Measurements from ENCODE around the gene THEM5.

THEM5 gene

GRCh38 chr1:151819976-151820623 is 33.4 kb downstream of the THEM5 start:
- no peak for DNase-seq (ENCODE audit: low read depth)

DNA sequence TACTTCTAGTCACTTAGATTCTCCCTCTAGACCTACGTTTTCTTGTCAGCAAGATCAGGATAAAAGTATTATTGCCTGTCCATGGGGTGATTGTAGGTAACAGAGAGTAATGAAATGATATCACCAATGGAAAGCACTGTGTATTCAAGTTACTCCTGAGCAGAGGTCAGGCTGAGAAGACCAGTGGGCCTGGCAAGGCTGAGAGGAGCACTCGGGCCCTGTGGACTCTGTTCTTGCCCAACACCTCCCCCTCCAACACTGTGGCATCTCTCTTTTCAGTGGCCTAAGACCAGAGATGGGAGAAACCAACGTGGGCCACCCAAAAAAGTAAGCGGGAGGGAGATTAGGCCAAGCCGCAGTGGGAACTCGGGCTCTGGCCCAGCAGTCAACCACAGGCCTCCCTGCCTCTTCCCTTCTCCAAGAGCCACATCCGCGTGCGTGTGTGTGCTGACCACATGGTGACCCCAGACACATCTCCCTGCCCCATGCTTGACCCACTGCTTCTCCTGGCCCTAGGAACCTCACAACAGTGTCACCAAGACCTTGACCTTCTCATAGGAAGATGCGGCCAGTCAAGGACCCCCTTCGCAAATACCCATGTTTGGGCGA is 34.2 kb downstream of the THEM5 start:
- DNase-seq (ENCODE audit: low read depth), result no peak

DNA sequence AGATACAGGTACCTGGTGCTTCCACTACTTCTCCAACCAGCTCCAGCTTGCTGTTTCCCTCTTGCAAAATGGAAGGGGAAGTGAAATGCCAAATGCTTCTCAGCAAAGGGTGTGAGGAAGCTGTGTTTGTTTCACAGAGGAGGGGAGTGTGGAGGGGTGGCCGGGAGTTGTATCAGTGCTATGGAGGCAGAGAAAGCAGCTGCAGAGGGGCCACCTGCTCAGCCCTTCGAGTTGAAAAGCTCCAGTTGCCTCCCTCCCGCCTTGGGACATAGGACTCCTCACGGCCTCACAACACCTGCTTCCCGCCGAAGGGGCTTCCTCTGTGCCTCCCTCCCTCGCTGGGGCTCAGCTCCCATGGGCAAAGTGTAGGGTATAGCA is 36.2 kb downstream of the THEM5 start:
- no peak for DNase-seq (ENCODE audit: low read depth)

DNA sequence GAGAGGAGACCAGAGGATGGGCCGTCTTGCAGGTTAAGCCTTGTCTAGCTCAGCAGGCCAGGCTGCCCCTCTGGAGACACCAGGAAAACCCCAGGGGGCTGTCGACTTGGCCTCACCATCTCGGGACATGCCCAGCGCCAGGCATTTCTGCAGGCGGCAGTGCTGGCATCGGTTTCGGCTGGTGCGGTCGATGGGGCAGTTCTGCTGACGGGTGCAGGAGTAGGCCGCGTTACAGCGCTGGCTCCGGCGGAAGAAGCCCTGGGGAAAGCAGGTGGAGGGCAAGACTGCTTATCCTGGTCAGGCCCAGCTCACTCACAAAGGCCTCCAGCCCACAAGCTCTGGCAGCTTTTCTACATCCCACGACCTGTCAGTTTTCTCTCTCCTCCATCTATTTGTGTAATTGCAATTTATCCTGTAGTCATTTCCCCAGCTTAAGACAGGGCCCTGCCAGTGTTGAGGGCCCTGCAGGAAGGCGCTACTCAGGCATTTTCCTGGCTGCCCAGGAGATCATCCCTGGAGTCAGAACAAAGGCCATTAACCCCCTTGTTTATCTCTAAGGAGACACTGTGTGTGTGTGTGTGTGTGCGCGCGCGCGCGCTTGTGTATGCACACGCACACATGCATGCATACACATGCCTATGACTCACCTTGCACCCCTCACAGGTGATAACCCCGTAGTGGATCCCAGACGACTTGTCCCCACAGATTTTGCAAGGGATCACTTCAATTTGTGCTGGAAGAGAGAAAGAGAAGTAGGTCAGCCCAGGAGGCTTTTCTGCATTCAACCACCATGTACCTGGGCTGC is 36.8 kb downstream of the THEM5 start:
- DNase-seq (ENCODE audit: low read depth), result no peak

DNA sequence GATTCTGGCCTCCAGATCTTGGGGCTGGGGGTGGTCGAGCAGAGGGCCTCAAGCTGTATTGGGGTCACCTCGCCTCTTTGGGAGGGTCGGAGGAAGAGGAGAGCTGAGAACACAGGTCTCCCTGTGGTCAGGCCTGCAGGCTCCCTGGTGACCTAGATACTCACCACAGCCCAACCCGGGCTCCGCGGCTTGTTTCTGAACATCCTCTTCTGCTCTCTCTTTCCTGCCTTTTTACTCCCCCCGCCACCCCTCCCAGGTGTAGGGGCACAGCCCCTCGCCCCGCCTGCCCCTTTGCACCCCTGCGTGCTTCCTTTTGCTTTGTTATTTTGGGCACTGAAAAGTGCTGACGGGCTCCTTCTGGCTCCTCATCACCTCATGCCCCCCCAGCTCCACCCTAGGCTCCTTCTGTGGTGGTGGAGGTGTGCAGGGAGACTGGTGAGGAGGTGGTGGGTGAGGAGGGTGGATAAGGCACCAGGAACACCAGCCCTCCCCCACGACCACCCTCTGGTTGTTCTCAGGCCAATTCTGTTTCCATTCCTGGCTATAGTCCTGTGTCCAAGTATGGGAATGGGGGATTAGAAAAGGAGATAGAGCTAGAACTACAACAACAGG is 37.7 kb downstream of the THEM5 start:
- DNase-seq (ENCODE audit: low read depth), result no peak

DNA sequence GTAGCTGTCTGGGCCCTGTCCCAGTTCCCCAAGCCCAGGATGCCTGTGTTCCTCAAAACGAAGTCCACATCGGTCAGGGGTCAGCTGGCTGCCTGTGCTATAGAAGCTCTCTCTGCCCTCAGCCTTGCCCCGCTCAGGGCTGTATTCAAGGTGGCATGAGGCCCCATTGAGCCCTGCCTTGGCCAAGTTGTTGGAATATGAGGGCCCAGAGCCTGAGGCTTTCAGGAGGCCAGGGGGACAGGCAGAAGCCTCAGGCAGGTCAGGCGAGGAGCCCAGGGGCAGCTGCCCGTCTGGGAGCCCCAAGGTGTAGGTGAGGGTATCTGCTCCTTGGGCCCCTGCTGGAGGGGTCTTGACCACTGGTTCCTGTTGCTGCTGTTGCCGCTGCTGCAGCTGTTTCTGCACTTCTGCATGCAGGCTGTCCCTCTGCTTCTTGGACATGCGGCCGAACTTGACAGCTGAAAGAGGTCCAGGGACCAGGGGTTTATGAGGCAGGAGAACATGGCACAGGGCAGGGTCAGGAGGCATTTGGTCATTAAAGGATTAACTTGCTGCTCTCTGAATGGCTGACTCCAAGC is 38.5 kb downstream of the THEM5 start:
- DNase-seq (ENCODE audit: low read depth), result no peak

- DNase-seq (ENCODE audit: low read depth), result no peak
Measured at GRCh38 chr1:151814426-151814825, 39.1 kb downstream of the THEM5 start.

DNA sequence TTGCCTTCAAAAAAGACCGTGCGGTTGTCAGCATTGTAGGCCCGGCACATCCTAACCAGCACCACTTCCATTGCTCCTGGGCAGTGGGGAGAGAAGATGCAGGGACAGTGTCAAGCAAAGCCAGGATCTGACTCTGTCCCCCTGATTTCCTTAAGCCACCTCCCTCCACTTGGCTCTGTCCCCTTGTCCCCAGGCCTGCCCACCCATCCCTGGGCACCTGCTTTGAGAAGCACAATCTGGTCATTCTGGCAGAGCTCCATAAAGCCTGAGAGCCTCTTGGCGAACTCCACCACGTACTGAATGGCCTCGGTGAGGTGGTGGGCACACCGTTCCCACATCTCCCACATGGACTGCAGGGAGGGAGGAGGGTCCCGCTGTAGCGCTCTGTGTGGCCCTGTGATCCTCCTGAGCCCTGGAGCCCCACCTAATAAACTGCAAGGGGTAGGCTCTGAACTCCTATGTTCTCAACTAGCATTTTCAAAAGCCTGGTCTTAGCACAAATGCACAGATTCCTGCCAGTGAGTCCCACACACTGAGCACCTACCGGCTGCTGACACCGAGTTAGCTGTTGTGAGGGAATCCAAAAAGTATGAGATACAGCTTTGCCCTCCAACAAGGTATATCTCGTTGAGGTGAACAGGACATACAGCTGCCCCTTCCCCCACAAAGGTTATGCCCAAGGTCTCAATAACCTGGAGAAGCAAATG is 40.1 kb downstream of the THEM5 start:
- DNase-seq (ENCODE audit: low read depth), result no peak

DNA sequence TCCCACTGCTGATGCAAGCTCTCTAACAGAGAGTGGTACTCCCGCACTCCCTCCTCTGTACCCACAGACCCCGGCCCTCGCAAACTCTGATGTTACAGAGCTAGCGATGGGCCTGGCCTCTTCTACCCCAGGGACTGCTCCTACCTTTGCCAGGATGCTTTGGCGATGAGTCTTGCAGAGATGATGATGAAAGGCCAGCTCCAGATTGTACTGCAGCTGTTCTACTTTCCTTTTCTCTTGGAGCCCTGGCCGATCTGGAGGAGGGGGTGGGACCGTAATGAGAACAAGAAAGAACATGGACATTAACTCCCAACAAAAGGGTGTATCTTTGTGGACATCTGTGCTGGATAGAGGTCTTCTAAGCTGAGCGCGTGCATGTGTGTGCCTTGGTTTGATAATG is 42.3 kb downstream of the THEM5 start:
- DNase-seq (ENCODE audit: low read depth), result no peak

GRCh38 chr1:151809985-151810556 is 43.4 kb downstream of the THEM5 start:
- no peak for DNase-seq (ENCODE audit: low read depth)

DNA sequence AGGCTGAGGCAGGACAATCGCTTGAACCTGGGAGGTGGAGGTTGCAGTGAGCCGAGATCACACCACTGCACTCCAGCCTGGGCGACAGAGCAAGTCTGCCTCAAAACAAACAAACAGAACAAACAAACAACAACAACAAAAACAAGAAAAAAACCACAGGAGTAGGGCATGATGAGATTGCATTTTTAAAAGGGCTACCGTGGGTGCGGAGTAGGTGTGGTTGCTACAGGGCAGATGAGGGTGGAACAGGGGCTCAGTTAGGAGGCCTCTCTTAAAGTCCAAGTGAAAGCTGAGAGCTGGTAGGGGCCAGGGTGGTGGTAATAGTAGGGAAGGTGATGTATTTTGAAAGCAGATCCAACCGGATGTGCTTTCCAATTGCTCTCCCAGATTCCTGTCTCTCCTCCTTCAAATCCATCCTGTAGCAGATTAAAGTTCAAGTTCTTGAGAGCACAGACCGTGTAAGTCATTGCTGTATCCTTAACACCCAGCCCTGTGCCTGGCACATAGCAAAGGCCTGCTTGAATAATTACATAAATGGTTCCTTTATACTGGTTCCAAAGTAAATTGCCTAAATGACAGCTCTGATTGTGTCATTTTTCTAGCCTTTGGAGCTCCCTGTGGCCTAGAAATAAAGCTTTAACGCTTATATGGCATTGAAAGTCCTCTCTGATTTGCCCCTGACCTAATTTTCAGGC is 44.1 kb downstream of the THEM5 start:
- no peak for DNase-seq (ENCODE audit: low read depth)

DNA sequence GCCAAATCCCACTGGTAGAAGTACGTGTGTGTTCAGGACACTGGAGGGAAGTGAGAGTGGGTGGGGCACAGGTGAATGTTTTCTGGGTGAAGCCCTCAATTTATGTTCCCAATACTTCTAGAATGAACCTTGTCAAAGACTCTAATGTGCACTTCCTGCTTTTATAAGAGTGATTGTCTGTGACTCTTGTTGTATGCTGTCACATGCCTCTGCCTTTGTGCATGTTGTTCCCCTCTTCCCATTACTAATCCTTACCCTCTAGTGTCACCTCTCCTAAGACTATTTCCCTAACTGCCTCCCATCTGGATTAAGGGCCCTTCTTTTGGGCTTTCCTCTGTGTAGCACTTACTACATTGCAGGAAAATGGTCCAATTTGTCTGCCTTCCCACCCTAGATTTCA is 45.7 kb downstream of the THEM5 start:
- DNase-seq (ENCODE audit: low read depth), result no peak

DNA sequence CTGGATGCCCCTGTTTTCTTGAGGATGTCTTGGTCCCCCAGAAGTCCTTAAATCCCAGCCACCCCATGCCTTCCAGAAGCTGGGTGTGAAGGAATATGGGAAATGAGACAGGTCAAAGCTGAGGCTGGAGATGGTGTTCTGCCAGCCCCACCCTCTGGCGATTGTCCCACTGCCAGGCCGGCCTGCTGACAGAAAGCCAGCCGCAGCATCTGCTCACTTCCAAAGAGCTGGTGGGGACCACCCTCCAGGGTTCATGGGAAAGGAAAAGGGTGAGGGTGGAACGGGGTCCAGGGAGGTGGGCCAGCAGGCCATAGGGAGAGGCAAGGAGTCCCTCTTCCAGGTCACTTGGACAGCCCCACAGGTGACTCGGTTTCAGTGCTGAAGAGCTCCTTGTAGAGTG is 46.4 kb downstream of the THEM5 start:
- DNase-seq (ENCODE audit: low read depth), result no peak

- DNase-seq (ENCODE audit: low read depth), result no peak
Measured at GRCh38 chr1:151806170-151806569, 47.3 kb downstream of the THEM5 start.

DNA sequence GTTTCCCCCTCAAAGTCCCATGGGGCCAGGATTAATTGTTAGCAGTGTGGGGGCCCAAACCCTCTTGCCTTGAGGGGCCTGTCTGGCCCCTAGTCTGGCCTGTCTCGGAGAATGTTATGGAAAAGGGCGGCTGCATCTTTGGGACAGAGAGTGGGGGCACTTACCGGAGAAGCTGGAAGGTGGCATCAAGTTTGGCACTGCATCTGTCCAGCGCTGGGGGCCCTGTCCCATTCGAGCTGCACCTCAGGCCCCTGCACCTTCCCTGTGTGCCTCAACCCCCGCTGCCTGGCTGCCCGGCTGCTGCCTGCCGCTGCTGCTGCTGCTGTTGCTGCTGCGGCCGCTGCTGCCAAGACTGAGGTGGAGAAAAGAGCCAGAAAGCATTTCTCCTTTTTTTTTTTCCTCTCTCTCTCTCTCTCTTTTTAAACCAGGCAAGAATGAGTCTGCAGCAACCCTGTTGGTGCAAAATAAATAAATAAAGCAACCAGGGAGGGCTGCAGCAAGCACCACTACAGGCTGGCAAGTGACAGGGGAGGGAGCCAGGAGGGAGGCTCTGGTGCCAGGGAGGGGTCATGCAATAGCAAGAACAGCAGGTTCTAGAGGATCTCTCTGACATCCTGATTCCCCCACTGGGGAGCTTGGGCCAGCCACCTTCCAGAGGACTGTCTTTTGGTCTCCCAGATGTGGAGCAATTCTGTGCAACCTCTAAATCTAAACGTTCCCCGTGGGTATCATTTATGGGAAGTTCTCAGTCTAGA is 48.3 kb downstream of the THEM5 start, which contains the start of gene LINGO4:
Gene LINGO4 (minus strand): TSS at position 354 of the 755 bp plus-strand sequence. CDS start 2,715 bp downstream, outside the sequence.
- DNase-seq (ENCODE audit: low read depth), result no peak

- DNase-seq (ENCODE audit: low read depth), result no peak
Measured at GRCh38 chr1:151803915-151804314, 49.6 kb downstream of the THEM5 start.

DNA sequence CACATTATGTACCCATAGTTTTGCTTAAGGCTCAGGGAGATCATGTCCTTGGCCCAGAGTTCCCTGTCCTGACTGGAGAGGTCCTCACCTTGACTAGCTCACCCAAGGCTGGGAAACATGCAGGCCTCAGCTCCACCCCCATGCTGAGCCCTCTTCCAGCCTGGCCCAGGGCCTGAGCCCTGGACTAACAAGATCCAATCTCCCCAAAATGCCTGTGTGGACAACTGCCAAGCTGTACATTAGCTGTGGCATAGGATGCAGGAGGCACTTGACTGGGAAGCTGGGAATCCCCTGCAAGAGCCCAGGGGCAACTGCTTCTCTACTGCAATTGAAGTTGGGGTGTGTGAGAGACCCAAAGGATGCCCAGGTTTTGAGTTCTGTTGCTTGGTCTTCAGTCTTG is 50.3 kb downstream of the THEM5 start:
- DNase-seq (ENCODE audit: low read depth), result no peak

- DNase-seq (ENCODE audit: low read depth), result no peak
Measured at GRCh38 chr1:151802372-151802771, 51.1 kb downstream of the THEM5 start.

DNA sequence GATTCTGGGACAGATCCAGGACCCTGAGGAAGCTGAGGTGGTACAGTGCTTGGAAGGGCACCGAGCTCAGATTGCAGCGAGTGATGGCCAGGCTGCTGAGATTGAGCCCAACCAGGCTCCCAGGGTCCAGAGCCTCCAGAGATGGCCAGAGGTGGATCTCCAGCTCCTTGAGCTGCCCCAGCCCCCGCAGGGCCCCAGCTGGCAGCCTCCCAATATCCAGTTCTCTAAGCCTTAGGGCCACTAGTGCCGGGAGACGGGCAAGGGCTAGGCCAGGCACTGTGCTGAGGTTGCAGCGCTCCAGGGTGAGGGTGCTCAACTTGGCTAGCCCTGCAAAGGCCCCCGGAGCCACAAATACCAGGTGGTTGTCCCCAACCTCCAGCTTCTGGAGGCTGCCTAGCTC is 51.7 kb downstream of the THEM5 start:
- no peak for DNase-seq (ENCODE audit: low read depth)

GRCh38 chr1:151801310-151801820 is 52.1 kb downstream of the THEM5 start:
- DNase-seq (ENCODE audit: low read depth), result no peak
